Keratinocyte (primary cell): ENCODE data around the gene SLC8A3. TPM values are rescaled to one million over a fixed set of nuclear protein-coding genes. Genes with fewer than 3 reads are reported as not detected.

Source experiments
- DNase-seq: peaks from one replicate; pipeline ENCODE4 v3.0.0-alpha.2; 2011; ENCODE audit warnings: low read depth, missing footprints, low spot score
- FAIRE-seq: peaks from 2 replicates; lab custom pipeline; 2011; peaks lifted over from hg19 to GRCh38; lab: Jason Lieb, UNC
- H2AFZ ChIP-seq: 2 replicates; pipeline ENCODE4 v1.6.0; 2012; ENCODE audit warnings: low read length, control low read depth, inconsistent platforms; ENCODE audit not compliant: control insufficient read depth
- H3K27ac ChIP-seq: 2 replicates; pipeline ENCODE4 v1.5.1; 2011; ENCODE audit warnings: low read length; ENCODE audit not compliant: control insufficient read depth, insufficient read depth
- H3K27me3 ChIP-seq: 3 replicates; pipeline ENCODE4 v1.6.0; 2011; ENCODE audit warnings: low read length; ENCODE audit not compliant: control insufficient read depth, insufficient read depth; ENCODE audit errors: extremely low read depth
- H3K36me3 ChIP-seq, 2 experiments: 2 replicates in 1 of 2; 3 replicates in 1 of 2; pipeline ENCODE4 v1.5.1; 2011; ENCODE audit warnings: low read length in 2 of 2, mild to moderate bottlenecking in 1 of 2; ENCODE audit not compliant: control insufficient read depth in 2 of 2, insufficient read depth in 2 of 2; ENCODE audit errors: extremely low read depth in 1 of 2
- H3K4me1 ChIP-seq: 3 replicates; pipeline ENCODE4 v1.5.1; 2011; ENCODE audit warnings: low read length; ENCODE audit not compliant: control insufficient read depth, insufficient read depth; ENCODE audit errors: extremely low read depth
- H3K4me2 ChIP-seq: 3 replicates; pipeline ENCODE4 v1.6.0; 2011; ENCODE audit warnings: low read depth, low read length; ENCODE audit not compliant: control insufficient read depth, insufficient read depth; ENCODE audit errors: extremely low read depth
- H3K4me3 ChIP-seq, 3 experiments: fragments of 200-600 bp in 1 of 3; sonication (generic) in 1 of 3; 2 replicates in 2 of 3; 3 replicates in 1 of 3; pipeline ENCODE4 v1.5.1; 2011 to 2016; ENCODE audit warnings: low read length in 3 of 3, mild to moderate bottlenecking in 3 of 3, control low read depth in 2 of 3, inconsistent platforms in 1 of 3, low read depth in 1 of 3, mixed read lengths in 1 of 3, mixed run types in 1 of 3, moderate library complexity in 1 of 3; ENCODE audit not compliant: control insufficient read depth in 2 of 3, insufficient read depth in 2 of 3; ENCODE audit errors: extremely low read depth in 1 of 3
- H3K79me2 ChIP-seq: 2 replicates; pipeline ENCODE4 v1.6.0; 2012; ENCODE audit warnings: low read length; ENCODE audit not compliant: control insufficient read depth, insufficient read depth
- H3K9ac ChIP-seq: 3 replicates; pipeline ENCODE4 v1.6.0; 2011; ENCODE audit warnings: low read length; ENCODE audit not compliant: control insufficient read depth, insufficient read depth; ENCODE audit errors: extremely low read depth
- H3K9me1 ChIP-seq: 3 replicates; pipeline ENCODE4 v1.6.0; 2011; ENCODE audit warnings: low read length; ENCODE audit not compliant: control insufficient read depth, insufficient read depth; ENCODE audit errors: extremely low read depth
- H3K9me3 ChIP-seq: 2 replicates; pipeline ENCODE4 v1.5.1; 2012; ENCODE audit warnings: low read depth, low read length; ENCODE audit not compliant: control insufficient read depth
- H4K20me1 ChIP-seq: 3 replicates; pipeline ENCODE4 v1.6.0; 2011; ENCODE audit warnings: low read length; ENCODE audit not compliant: control insufficient read depth, insufficient read depth; ENCODE audit errors: extremely low read depth
- CTCF ChIP-seq, 3 experiments: IDR thresholded peaks in 1 of 3; conservative IDR thresholded peaks in 1 of 3; optimal IDR thresholded peaks in 1 of 3; 2 replicates in 2 of 3; 3 replicates in 1 of 3; pipeline versions ENCODE3 to v1.5.1; 2011; ENCODE audit warnings: low read length in 3 of 3, mild to moderate bottlenecking in 3 of 3, moderate library complexity in 2 of 3, control low read depth in 1 of 3, inconsistent platforms in 1 of 3; ENCODE audit not compliant: insufficient read depth in 2 of 3; ENCODE audit errors: extremely low read depth in 1 of 3
- EZH2 ChIP-seq: IDR thresholded peaks from one replicate; pipeline ENCODE4 v1.6.1; 2012; ENCODE audit warnings: inconsistent platforms, mild to moderate bottlenecking, low read length, moderate library complexity
- dilution Hi-C: fragments of 300-500 bp; cut with MboI; formaldehyde crosslinking; loops from one replicate; pipeline ENCODE4 v1.7.0; 2020; ENCODE audit warnings: low sequenced_read_pairs; ENCODE audit not compliant: extremely low pct_ligation_motif_present
- polyA plus RNA-seq, 5 experiments: library from polyadenylated mRNA; depleted of rRNA in 3 of 5; stranded (reverse) in 3 of 5; stranded (forward) in 1 of 5; unstranded in 1 of 5; fragments of >200 nt; gene quantifications; 1 replicate in 1 of 5; 2 replicates in 3 of 5; 3 replicates in 1 of 5; pipeline versions ENCODE4 v1.2.1 to v1.2.3, GENCODE V29; 2011 to 2012; ENCODE audit warnings: missing spikeins in 2 of 5, low read depth in 1 of 5, low replicate concordance in 1 of 5

Gene SLC8A3
- polyA plus RNA-seq, 1 donor (not counting 4 experiments of a cell fraction or from before 2014, with no cell fraction given): not detected

GRCh38 chr14:70082394-70082793, 106.4 kb downstream of the SLC8A3 start:
- Histone ChIP-seq H3K79me2 (no peaks in the 10 kb centered on the region), H3K27me3 (peaks cover 24% of the 10 kb centered on the region), H3K9ac (no peak overlapping the region), H3K4me2 (no peak overlapping the region), H4K20me1 (no peaks in the 10 kb centered on the region), H3K9me3 (no peaks in the 10 kb centered on the region), H3K36me3 (no peaks in the 10 kb centered on the region), H3K4me1 (no peaks in the 10 kb centered on the region), H3K27ac (no peak overlapping the region), H3K9me1 (no peaks in the 10 kb centered on the region), H2AFZ (no peak overlapping the region), H3K4me3 (no peak overlapping the region)
- DNase-seq (no peak), FAIRE-seq (no peak)
- TF ChIP-seq CTCF (optimal IDR thresholded peaks at IDR 0.05 in 1 of 3, IDR thresholded peaks at IDR 0.05 in 1 of 3, conservative IDR thresholded peaks at IDR 0.05 in 1 of 3; ENCODE audit: extremely low read depth in 1 of 3, insufficient read depth in 2 of 3, low read length in 3 of 3) (no peak), EZH2 (no peak)
- dilution Hi-C loops: loop anchor here (25.0 kb wide), 1 partner anchor 230 kb away; no protein-coding TSS in a partner anchor

GRCh38 chr14:70080076-70080475, 108.7 kb downstream of the SLC8A3 start:
- Histone ChIP-seq H3K9ac (no peak overlapping the region), H3K27ac (no peak overlapping the region), H3K9me3 (no peaks in the 10 kb centered on the region), H3K36me3 (no peaks in the 10 kb centered on the region), H2AFZ (no peak overlapping the region), H3K4me3 (no peak overlapping the region), H3K79me2 (no peaks in the 10 kb centered on the region), H3K4me2 (no peak overlapping the region), H3K27me3 (peaks cover 20% of the 10 kb centered on the region), H3K4me1 (no peaks in the 10 kb centered on the region), H3K9me1 (no peaks in the 10 kb centered on the region), H4K20me1 (no peaks in the 10 kb centered on the region)
- TF ChIP-seq CTCF (optimal IDR thresholded peaks at IDR 0.05 in 1 of 3, IDR thresholded peaks at IDR 0.05 in 1 of 3, conservative IDR thresholded peaks at IDR 0.05 in 1 of 3; ENCODE audit: extremely low read depth in 1 of 3, insufficient read depth in 2 of 3, low read length in 3 of 3) (no peak), EZH2 (no peak)
- dilution Hi-C loops: loop anchor here (25.0 kb wide), 1 partner anchor 232 kb away; no protein-coding TSS in a partner anchor
- FAIRE-seq (no peak), DNase-seq (no peak)
